K562 (cell line): ENCODE data around the gene HGD. TPM values are rescaled to one million over a fixed set of nuclear protein-coding genes. Genes with fewer than 3 reads are reported as not detected.
A peak's percentile ranks its signal among the peaks of the same experiment; 100 is the strongest.

ENCODE experiments used
- ATAC-seq: fragments of 200-7000 bp; cut with Tn5 transposase; 3 replicates; pipeline ENCODE4 v1.9.1; 2020; ENCODE audit warnings: moderate library complexity
- BruUV-seq: library from RNA; stranded (reverse); fragments of 400-500 nt; replicated peaks from 2 replicates; lab custom pipeline; 2021; lab: Mats Ljungman, UMichigan
- CTCF ChIA-PET: fragments of 300-600 bp; formaldehyde crosslinking; extraction: SDS; loops from one replicate; lab custom pipeline; 2021; ENCODE audit warnings: low intra/inter-chr PET ratio; lab: Yijun Ruan, JAX
- POLR2A ChIA-PET: fragments of 300-600, 350-650 bp; sonication (Branson Sonifier 250); formaldehyde crosslinking; extraction: SDS; loops from one replicate; lab custom pipeline; 2021; ENCODE audit warnings: antibody characterized with exemption, inconsistent platforms; lab: Yijun Ruan, JAX
- DNase-seq, 4 experiments: peaks; one replicate each; pipeline versions ENCODE4 v3.0.0 to v3.0.0-alpha.2; 2011 to 2018; ENCODE audit warnings: low spot score in 3 of 4, mixed read lengths in 3 of 4; ENCODE audit errors: extremely low read depth in 1 of 4
- FAIRE-seq: peaks from 2 replicates; lab custom pipeline; 2011; peaks lifted over from hg19 to GRCh38; lab: Jason Lieb, UNC
- H2AFZ ChIP-seq: 2 replicates; pipeline ENCODE4 v1.6.0; 2011; ENCODE audit warnings: low read depth, low read length, control low read depth, inconsistent platforms
- H3K27ac ChIP-seq: fragments of 200-600 bp; 3 replicates; pipeline ENCODE4 v1.8.0; 2011; ENCODE audit warnings: low read depth, mild to moderate bottlenecking, control low read depth, inconsistent platforms, low read length, moderate library complexity, mixed read lengths; ENCODE audit errors: extremely low read depth
- H3K27me3 ChIP-seq, 2 experiments: fragments of 300-600 bp in 1 of 2; 2 replicates in 1 of 2; 3 replicates in 1 of 2; pipeline versions ENCODE4 v1.6.0 to v1.8.0; 2011; ENCODE audit warnings: inconsistent platforms in 2 of 2, low read length in 2 of 2, mild to moderate bottlenecking in 1 of 2, mixed read lengths in 1 of 2, moderate library complexity in 1 of 2; ENCODE audit not compliant: control insufficient read depth in 2 of 2, insufficient read depth in 2 of 2
- H3K36me3 ChIP-seq: fragments of 300-600 bp; 3 replicates; pipeline ENCODE4 v1.8.0; 2011; ENCODE audit warnings: mild to moderate bottlenecking, low read length, inconsistent platforms; ENCODE audit not compliant: control insufficient read depth, insufficient read depth
- H3K4me1 ChIP-seq, 2 experiments: fragments of 200-600 bp in 1 of 2; replicated peaks in 1 of 2; 2 replicates in 1 of 2; 3 replicates in 1 of 2; pipeline versions ENCODE4 v1.5.1 to v1.8.0; 2011; ENCODE audit warnings: inconsistent platforms in 2 of 2, low read length in 2 of 2, mild to moderate bottlenecking in 1 of 2, mixed read lengths in 1 of 2, moderate library complexity in 1 of 2; ENCODE audit not compliant: control insufficient read depth in 2 of 2, insufficient read depth in 2 of 2
- H3K4me2 ChIP-seq: 2 replicates; pipeline ENCODE4 v1.6.1; 2011; ENCODE audit warnings: low read length, control low read depth, inconsistent platforms, mixed read lengths; ENCODE audit not compliant: insufficient read depth
- H3K4me3 ChIP-seq: fragments of 200-600 bp; sonication (generic), shearing (Covaris generic); 2 replicates; pipeline ENCODE4 v1.5.1; 2016; ENCODE audit warnings: control low read depth, inconsistent platforms
- H3K79me2 ChIP-seq: fragments of 200-600 bp; 3 replicates; pipeline ENCODE4 v1.8.0; 2011; ENCODE audit warnings: low read length, inconsistent platforms; ENCODE audit not compliant: control insufficient read depth, insufficient read depth
- H3K9ac ChIP-seq, 2 experiments: 2 replicates each; pipeline versions ENCODE4 v1.6.0 to v1.6.1; 2011; ENCODE audit warnings: low read depth in 2 of 2, low read length in 2 of 2, control low read depth in 1 of 2, inconsistent platforms in 1 of 2, mild to moderate bottlenecking in 1 of 2, mixed read lengths in 1 of 2; ENCODE audit not compliant: insufficient read depth in 1 of 2
- H3K9me1 ChIP-seq: one replicate; pipeline ENCODE4 v1.6.0; 2011; ENCODE audit warnings: inconsistent platforms, mild to moderate bottlenecking, low read length, moderate library complexity; ENCODE audit not compliant: control insufficient read depth, insufficient read depth
- H3K9me3 ChIP-seq: replicated peaks from 2 replicates; pipeline ENCODE4 v1.5.1; 2011; ENCODE audit warnings: low read depth, low read length, inconsistent platforms; ENCODE audit not compliant: control insufficient read depth, insufficient read depth
- H4K20me1 ChIP-seq: replicated peaks from 2 replicates; pipeline ENCODE4 v1.6.1; 2011; ENCODE audit warnings: low read length, inconsistent platforms, mixed read lengths; ENCODE audit not compliant: control insufficient read depth, insufficient read depth
- ATF6 ChIP-seq: sonication (generic); formaldehyde crosslinking; IDR thresholded peaks from 2 replicates; pipeline ENCODE4 v1.4.0; 2020; ENCODE audit warnings: mild to moderate bottlenecking, missing genetic modification reagents
- CBFB ChIP-seq: sonication (generic); formaldehyde crosslinking; IDR thresholded peaks from 2 replicates; pipeline ENCODE4 v1.4.0; 2020; ENCODE audit warnings: mild to moderate bottlenecking, missing genetic modification reagents
- CHAMP1 ChIP-seq: fragments of 450-650 bp; IDR thresholded peaks from 2 replicates; pipeline ENCODE4 v1.6.1; 2016; ENCODE audit warnings: mild to moderate bottlenecking
- HMBOX1 ChIP-seq: sonication (generic); IDR thresholded peaks from 2 replicates; pipeline ENCODE4 v1.6.1; 2016
- HNRNPK ChIP-seq: fragments of 200-400 bp; formaldehyde crosslinking; IDR thresholded peaks from one replicate; pipeline ENCODE4 v1.6.1; 2018; ENCODE audit warnings: mild to moderate bottlenecking, low read depth, low read length; ENCODE audit not compliant: poor library complexity, severe bottlenecking
- MAFK ChIP-seq: IDR thresholded peaks from 2 replicates; pipeline ENCODE4 v1.6.1; 2011; ENCODE audit warnings: low read length, improper control_type of control experiment
- NFE2L1 ChIP-seq: fragments of 450-650 bp; IDR thresholded peaks from 2 replicates; pipeline ENCODE4 v1.6.1; 2016; ENCODE audit warnings: missing genetic modification characterization, low read depth, mild to moderate bottlenecking, missing compliant biosample characterization, moderate library complexity, borderline replicate concordance
- NUFIP1 ChIP-seq: fragments of 450-650 bp; IDR thresholded peaks from 2 replicates; pipeline ENCODE4 v1.6.1; 2018; ENCODE audit not compliant: partially characterized antibody
- PTTG1 ChIP-seq: fragments of 450-650 bp; IDR thresholded peaks from 2 replicates; pipeline ENCODE4 v1.6.1; 2016; ENCODE audit warnings: low read depth, mild to moderate bottlenecking, missing genetic modification characterization, missing compliant biosample characterization
- RBM14 ChIP-seq: fragments of 200-400 bp; formaldehyde crosslinking; IDR thresholded peaks from 2 replicates; pipeline ENCODE4 v1.6.1; 2018; ENCODE audit warnings: low read depth, mild to moderate bottlenecking, low read length, moderate library complexity, borderline replicate concordance; ENCODE audit not compliant: insufficient read depth
- SMARCA4 ChIP-seq: fragments of 450-650 bp; IDR thresholded peaks from 2 replicates; pipeline ENCODE4 v1.6.1; 2016
- SMC3 ChIP-seq: conservative IDR thresholded peaks from 2 replicates; pipeline ENCODE4 v1.6.1; 2011; ENCODE audit warnings: low read depth, low read length, improper control_type of control experiment; ENCODE audit not compliant: insufficient read depth
- ZHX1 ChIP-seq: fragments of 150-350 bp; conservative IDR thresholded peaks from 2 replicates; pipeline ENCODE4 v1.6.1; 2014; ENCODE audit warnings: low read length
- WGBS: fragments of 100-300 bp; shearing (Covaris generic); methylation state at CpG from one replicate; pipeline ENCODE4 v1.1.6; 2016; ENCODE audit warnings: low coverage, mixed read lengths; ENCODE audit not compliant: insufficient coverage; ENCODE audit errors: missing lambda C conversion rate; 5-methylcytosine and 5-hydroxymethylcytosine counted together
- in situ Hi-C: fragments of 300-500 bp; cut with MboI; formaldehyde crosslinking; loops from 4 replicates; pipeline ENCODE4 v1.15.0; 2018; ENCODE audit warnings: inconsistent platforms, mixed read lengths
- intact Hi-C: fragments of 100-400 bp; cut with micrococcal nuclease; formaldehyde crosslinking; loops from 2 replicates; pipeline ENCODE4 v1.14.2; 2022
- polyA plus RNA-seq, 8 experiments: library from polyadenylated mRNA; depleted of rRNA in 4 of 8; stranded (reverse) in 5 of 8; unstranded in 3 of 8; fragments of >200 nt; fragmentation: Nextera tagmentation in 2 of 8; fragmentation: Illumina TruSeq in 1 of 8; extraction: Ambion mirVana in 2 of 8; extraction: Trizol in 1 of 8; gene quantifications; 2 replicates each; pipeline versions ENCODE4 v1.2.1 to v1.2.3, GENCODE V29; 2011 to 2014; ENCODE audit warnings: inconsistent platforms in 1 of 8, missing spikeins in 1 of 8
- total RNA-seq, 7 experiments: library from RNA; depleted of rRNA in 6 of 7; stranded (reverse); fragments of >200 nt in 6 of 7; fragmentation: Illumina TruSeq in 2 of 7; extraction: Trizol in 2 of 7; gene quantifications; 2 replicates each; pipeline versions ENCODE4 v1.2.1 to v1.2.3, GENCODE V29; 2011 to 2021; ENCODE audit warnings: low replicate concordance in 1 of 7

Gene HGD
- total and polyA plus RNA-seq, 9 of the 15 experiments (the other 6 are each of a cell fraction or from before 2014, with no cell fraction given), result 0.08 to 0.25 (median 0.17) TPM; not detected in 4

- H2AFZ ChIP-seq, result 0 out of 2 replicates have a peak overlapping the region, but pooled peaks have one; percentile 35
- intact Hi-C loops, result no loop called here
- FAIRE-seq (peak; percentile 15), ATAC-seq (no peak), DNase-seq (peak in 1 of 4 experiments; percentile 5)
- H3K9ac ChIP-seq, result no peak overlapping the region
- no peaks in the 10 kb centered on the region for H3K79me2 ChIP-seq
- no peaks in the 10 kb centered on the region for H4K20me1 ChIP-seq
- H3K27ac ChIP-seq, result peak overlapping the region; percentile 22; the same call in 1 of the 3 replicates
- 67% methylated on average over 1 of the region's 1 CpG for WGBS
- in situ Hi-C loops, result no loop called here
- H3K27me3 ChIP-seq, result no peaks in the 10 kb centered on the region
- H3K4me1 ChIP-seq, result peaks cover 0 to 9% of the 10 kb centered on the region in 2 experiments; a peak in 2 of 5 replicates
- H3K9me1 ChIP-seq, result no peaks in the 10 kb centered on the region
- ChIA-PET POLR2A (interaction anchor here (1.0 kb wide), 1 partner anchor 9 kb away, joined by 3 read pairs; no protein-coding TSS in a partner anchor), CTCF (no interaction called here)
- H3K4me3 ChIP-seq, result no peak overlapping the region
- no TSS peak for BruUV-seq
- no peak overlapping the region for H3K4me2 ChIP-seq
- H3K36me3 ChIP-seq, result 0 out of 3 replicates have a peak, but pooled peaks cover 3% of the 10 kb centered on the region
- H3K9me3 ChIP-seq, result no peaks in the 10 kb centered on the region
- TF ChIP-seq MAFK (peak; percentile 75; the same call in 1 of the 2 replicates), HMBOX1 (no peak), ATF6 (CRISPR knock-in tag) (no peak), NUFIP1 (no peak), CHAMP1 (no peak), SMARCA4 (peak; percentile 48), RBM14 (no peak), CBFB (CRISPR knock-in tag) (no peak), NFE2L1 (tag) (peak; percentile 84), PTTG1 (tag) (no peak), SMC3 (no peak), ZHX1 (no peak), HNRNPK (no peak)
Measured at GRCh38 chr3:120693439-120694171, 11.6 kb upstream of the HGD start.
